AG04450 (cell line): ENCODE measurements around the gene PCDHA1. TPM values are rescaled to one million over a fixed set of nuclear protein-coding genes. Genes with fewer than 3 reads are reported as not detected.

Experiments used
- CTCF ChIA-PET: fragments of 300-600, 350-600 bp; formaldehyde crosslinking; extraction: SDS; loops from one replicate; lab custom pipeline; 2022; ENCODE audit warnings: antibody characterized with exemption, inconsistent platforms; lab: Charles Lee
- POLR2A ChIA-PET: fragments of 350-600 bp; formaldehyde crosslinking; extraction: SDS; loops from one replicate; lab custom pipeline; 2021; ENCODE audit warnings: antibody characterized with exemption, inconsistent platforms; lab: Yijun Ruan, JAX
- DNase-seq: peaks from one replicate; pipeline ENCODE4 v3.0.0-alpha.2; 2011; ENCODE audit warnings: low read depth, low spot score
- H3K27ac ChIP-seq: one replicate; pipeline ENCODE4 v1.5.1; 2012; ENCODE audit warnings: low read depth, low read length, control low read depth
- H3K27me3 ChIP-seq: one replicate; pipeline ENCODE4 v1.6.0; 2012; ENCODE audit warnings: low read length; ENCODE audit not compliant: control insufficient read depth, insufficient read depth
- H3K4me3 ChIP-seq: 2 replicates; pipeline ENCODE4 v1.5.1; 2011; ENCODE audit warnings: mild to moderate bottlenecking, low read depth, low read length, control low read depth
- H3K9me3 ChIP-seq: 2 replicates; pipeline ENCODE4 v1.5.1; 2012; ENCODE audit warnings: low read length; ENCODE audit not compliant: control insufficient read depth, insufficient read depth
- CTCF ChIP-seq: IDR thresholded peaks from 2 replicates; pipeline ENCODE4 v1.5.1; 2011; ENCODE audit warnings: low read depth, low read length, control low read depth, inconsistent platforms
- polyA plus RNA-seq: library from polyadenylated mRNA; depleted of rRNA; stranded (reverse); fragments of >200 nt; gene quantifications from 2 replicates; pipeline ENCODE4 v1.2.3, GENCODE V29; 2011

The PCDHA1 gene
- polyA plus RNA-seq, 1 experiment, result 0.09 TPM

DNA sequence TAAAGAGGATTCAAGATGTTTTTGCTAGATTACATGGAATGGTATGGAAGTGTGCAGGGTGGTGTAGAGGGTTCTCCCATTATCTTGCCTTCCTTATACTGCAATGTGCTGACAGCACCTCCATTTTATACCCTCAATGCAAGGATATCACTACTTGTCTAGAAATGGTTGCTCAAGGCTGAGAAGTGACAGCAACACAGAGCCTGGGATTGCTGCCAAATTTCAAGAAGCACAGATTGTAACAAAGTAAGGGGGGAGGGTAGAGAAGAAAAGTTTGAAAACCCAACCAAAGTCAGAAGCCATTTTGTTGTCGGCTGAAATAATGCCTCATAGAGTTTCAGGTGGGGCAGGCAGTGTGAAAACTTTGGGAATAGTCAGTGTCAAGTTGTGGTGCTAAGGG, 210.1 kb downstream of the PCDHA1 start:
- Histone ChIP-seq H3K27ac (no peak overlapping the region), H3K9me3 (peaks cover 6% of the 10 kb centered on the region; the same call in 1 of the 2 replicates), H3K27me3 (no peaks in the 10 kb centered on the region), H3K4me3 (no peak overlapping the region)
- ChIA-PET POLR2A (no interaction called here), CTCF (no interaction called here)
- no peak for TF ChIP-seq CTCF
- no peak for DNase-seq

GRCh38 chr5:140998921-140999410, 213.0 kb downstream of the PCDHA1 start:
- POLR2A ChIA-PET, result no interaction called here

GRCh38 chr5:141001446-141001843, 215.5 kb downstream of the PCDHA1 start:
- Histone ChIP-seq H3K27me3 (no peaks in the 10 kb centered on the region), H3K9me3 (peaks cover 12% of the 10 kb centered on the region), H3K4me3 (no peak overlapping the region), H3K27ac (no peak overlapping the region)
- ChIA-PET CTCF (no interaction called here), POLR2A (no interaction called here)
- no peak for TF ChIP-seq CTCF
- DNase-seq, result no peak

More at GRCh38 chr5:140998921-140999410, 213.0 kb downstream of the PCDHA1 start:
- TF ChIP-seq CTCF, result no peak
- Histone ChIP-seq H3K9me3 (peaks cover 12% of the 10 kb centered on the region), H3K27me3 (no peaks in the 10 kb centered on the region), H3K4me3 (no peak overlapping the region), H3K27ac (no peak overlapping the region)
- CTCF ChIA-PET, result no interaction called here
- DNase-seq, result no peak

GRCh38 chr5:141001844-141002604, 216.1 kb downstream of the PCDHA1 start:
- H3K27ac ChIP-seq, result no peak overlapping the region
- H3K9me3 ChIP-seq, result peaks cover 12% of the 10 kb centered on the region
- TF ChIP-seq CTCF, result no peak
- CTCF ChIA-PET, result no interaction called here
- DNase-seq, result no peak
- POLR2A ChIA-PET, result no interaction called here
- H3K27me3 ChIP-seq, result no peaks in the 10 kb centered on the region
- H3K4me3 ChIP-seq, result no peak overlapping the region

GRCh38 chr5:141002605-141002965, 216.6 kb downstream of the PCDHA1 start:
- Histone ChIP-seq H3K27ac (no peak overlapping the region), H3K27me3 (no peaks in the 10 kb centered on the region), H3K9me3 (peaks cover 12% of the 10 kb centered on the region), H3K4me3 (no peak overlapping the region)
- no peak for TF ChIP-seq CTCF
- CTCF ChIA-PET, result no interaction called here
- no peak for DNase-seq
- POLR2A ChIA-PET, result no interaction called here
